GM12892 (cell line): ENCODE measurements around the gene HORMAD1. TPM values are rescaled to one million over a fixed set of nuclear protein-coding genes. Genes with fewer than 3 reads are reported as not detected.
"Not testable (repeated sequence)": the region's sequence is repeated elsewhere in the genome, so short reads cannot be mapped to it uniquely, and the experiment has no call there.

Experiments used
- DNase-seq: peaks from one replicate; pipeline ENCODE4 v3.0.0; 2011; ENCODE audit not compliant: insufficient read length
- FAIRE-seq: peaks from 2 replicates; lab custom pipeline; 2011; peaks lifted over from hg19 to GRCh38; lab: Jason Lieb, UNC
- POLR2A ChIP-seq: IDR thresholded peaks from 2 replicates; pipeline ENCODE4 v1.6.1; 2011; ENCODE audit warnings: low read depth, low read length, control low read depth
- POLR2AphosphoS5 ChIP-seq: IDR thresholded peaks from 2 replicates; pipeline ENCODE4 v1.6.1; 2011; ENCODE audit warnings: low read depth, low read length, control low read depth
- TAF1 ChIP-seq: IDR thresholded peaks from 2 replicates; pipeline ENCODE4 v1.6.1; 2011; ENCODE audit warnings: low read depth, mild to moderate bottlenecking, control low read depth, low read length, borderline replicate concordance
- polyA plus RNA-seq: library from polyadenylated mRNA; unstranded; fragments of >200 nt; gene quantifications from one replicate; pipeline ENCODE4 v1.2.1, GENCODE V29; 2012; ENCODE audit warnings: missing spikeins, inconsistent platforms; ENCODE audit not compliant: missing spikeins

Gene HORMAD1
- not detected for polyA plus RNA-seq

- DNase-seq (no peak), FAIRE-seq (no peak)
- TF ChIP-seq TAF1 (no peak), POLR2A (no peak), POLR2AphosphoS5 (no peak)
These were observed at the start of gene HORMAD1 for GRCh38 chr1:150720703-150721102. Gene HORMAD1 (minus strand): TSS chr1:150720895. CDS start chr1:150719505, 1,390 bp downstream.

GRCh38 chr1:150767704-150768103, 47.0 kb upstream of the HORMAD1 start:
- not testable (repeated sequence) for FAIRE-seq, DNase-seq

- DNase-seq, FAIRE-seq: not testable (repeated sequence)
These were observed 45.2 kb upstream of the HORMAD1 start for GRCh38 chr1:150765977-150766301.

GRCh38 chr1:150765296-150765976, 44.7 kb upstream of the HORMAD1 start, which contains the start of gene CTSS:
Gene CTSS (minus strand): TSS chr1:150765778. CDS start chr1:150764763, 1,015 bp downstream.
- no peak for DNase-seq
- peak; percentile 92 for FAIRE-seq
- peak; percentile 78 for TF ChIP-seq POLR2AphosphoS5
- 0 out of 2 replicates have a peak, but pooled peaks have one; percentile 33 for TF ChIP-seq TAF1
- TF ChIP-seq POLR2A = peak; percentile 64

GRCh38 chr1:150764617-150765101, 44.0 kb upstream of the HORMAD1 start:
- DNase-seq (no peak), FAIRE-seq (no peak)
- TF ChIP-seq POLR2A (no peak), TAF1 (no peak), POLR2AphosphoS5 (no peak)

GRCh38 chr1:150763018-150763417, 42.3 kb upstream of the HORMAD1 start:
- DNase-seq = no peak
- TF ChIP-seq TAF1 (no peak), POLR2A (no peak), POLR2AphosphoS5 (no peak)
- FAIRE-seq = no peak

- DNase-seq = no peak
- FAIRE-seq = no peak
- TF ChIP-seq POLR2A (no peak), POLR2AphosphoS5 (no peak), TAF1 (no peak)
These were observed 41.9 kb upstream of the HORMAD1 start for GRCh38 chr1:150762552-150762951.

GRCh38 chr1:150761801-150762200, 41.1 kb upstream of the HORMAD1 start:
- DNase-seq (no peak), FAIRE-seq (no peak)
- no peak for TF ChIP-seq TAF1
- no peak for TF ChIP-seq POLR2AphosphoS5
- TF ChIP-seq POLR2A = no peak

- DNase-seq (no peak), FAIRE-seq (no peak)
- no peak for TF ChIP-seq POLR2AphosphoS5
- TF ChIP-seq POLR2A = no peak
- no peak for TF ChIP-seq TAF1
These were observed 39.3 kb upstream of the HORMAD1 start for GRCh38 chr1:150760013-150760412.

- DNase-seq = no peak
These were observed 32.7 kb upstream of the HORMAD1 start for GRCh38 chr1:150753416-150753815.

GRCh38 chr1:150751443-150751842, 30.7 kb upstream of the HORMAD1 start:
- TF ChIP-seq POLR2A (no peak), POLR2AphosphoS5 (no peak), TAF1 (no peak)
- FAIRE-seq = no peak
- no peak for DNase-seq

More at GRCh38 chr1:150753416-150753815, 32.7 kb upstream of the HORMAD1 start:
- no peak for FAIRE-seq
- no peak for TF ChIP-seq TAF1
- no peak for TF ChIP-seq POLR2A

GRCh38 chr1:150749720-150750311, 29.1 kb upstream of the HORMAD1 start:
- TF ChIP-seq TAF1 (no peak), POLR2AphosphoS5 (no peak), POLR2A (no peak)
- FAIRE-seq (no peak), DNase-seq (no peak)
